SHP77 treated with DMSO at 0.1 percent for 48 hours (cell line): ENCODE results near the gene SUPT16H.

Experiments used
- DNase-seq: peaks from one replicate; lab custom pipeline; 2025; lab: John Stamatoyannopoulos, UW

The SUPT16H gene

DNA sequence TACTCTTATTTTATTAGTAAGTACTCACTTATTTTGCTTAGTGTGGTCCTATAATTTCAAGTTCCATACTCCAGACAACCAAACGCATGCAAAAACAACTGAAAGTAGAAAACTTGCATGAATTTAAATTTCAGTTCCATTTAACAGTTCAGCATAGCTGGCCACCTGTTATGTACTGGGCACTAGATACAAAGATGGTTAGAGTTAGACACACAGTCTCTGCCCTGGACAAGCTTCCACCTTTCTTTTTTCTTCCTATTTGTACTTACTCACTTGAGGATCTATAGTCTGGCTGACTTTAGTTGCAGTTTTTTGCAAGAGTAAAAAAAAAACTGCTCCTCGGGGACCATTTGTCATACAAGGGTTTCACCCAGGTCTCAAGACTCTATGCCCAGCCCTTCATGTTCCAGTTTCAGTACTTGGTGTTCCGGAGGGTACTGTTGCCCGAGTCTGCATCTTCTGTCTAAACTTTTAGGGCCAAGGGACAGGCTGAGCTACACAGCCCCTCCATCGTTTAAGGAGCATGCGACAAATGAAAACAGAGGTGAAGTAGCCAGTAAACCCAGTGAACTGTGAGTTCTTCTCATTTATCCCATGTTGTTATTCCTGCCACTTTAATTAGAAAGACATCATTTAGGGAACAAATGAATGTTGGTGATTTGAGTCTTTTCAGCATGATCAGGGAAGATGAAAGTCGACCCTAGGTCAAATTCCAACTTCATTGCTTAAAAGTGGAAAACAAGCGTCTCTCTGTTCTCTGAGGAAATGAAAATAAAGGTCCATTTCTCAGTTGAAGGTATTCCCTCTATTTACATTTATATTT, 81.6 kb downstream of the SUPT16H start:
- DNase-seq: no peak
